Keratinocyte (primary cell): ENCODE measurements around the gene PPIL4.

Source experiments
- EZH2 ChIP-seq: IDR thresholded peaks from one replicate; pipeline ENCODE4 v1.6.1; 2012; ENCODE audit warnings: inconsistent platforms, mild to moderate bottlenecking, low read length, moderate library complexity
- TF ChIP-seq, protein P1 (sequence below), 3 experiments: IDR thresholded peaks in 1 of 3; conservative IDR thresholded peaks in 1 of 3; optimal IDR thresholded peaks in 1 of 3; 2 replicates in 2 of 3; 3 replicates in 1 of 3; pipeline versions ENCODE3 to v1.5.1; 2011; ENCODE audit warnings: low read length in 3 of 3, mild to moderate bottlenecking in 3 of 3, moderate library complexity in 2 of 3, control low read depth in 1 of 3, inconsistent platforms in 1 of 3; ENCODE audit not compliant: insufficient read depth in 2 of 3; ENCODE audit errors: extremely low read depth in 1 of 3

DNA sequence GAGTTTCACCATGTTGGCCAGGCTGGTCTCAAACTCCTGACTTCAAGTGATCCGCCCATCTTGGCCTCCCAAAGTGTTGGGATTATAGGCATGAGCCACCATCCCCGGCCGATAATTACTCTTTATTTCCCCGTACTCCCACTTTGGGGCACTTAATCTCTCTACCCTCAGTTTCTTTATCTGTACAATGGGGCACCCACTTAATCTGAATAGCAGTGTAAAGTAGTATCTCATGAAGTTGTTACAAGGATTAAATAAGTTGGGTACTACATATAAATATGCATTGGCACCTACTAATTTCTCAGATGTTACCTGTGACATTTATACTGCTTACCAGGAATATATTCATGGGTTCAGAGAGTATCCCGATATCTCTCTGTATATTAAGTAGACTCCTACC is 35.5 kb upstream of the PPIL4 start:
- TF ChIP-seq, protein P1, sequence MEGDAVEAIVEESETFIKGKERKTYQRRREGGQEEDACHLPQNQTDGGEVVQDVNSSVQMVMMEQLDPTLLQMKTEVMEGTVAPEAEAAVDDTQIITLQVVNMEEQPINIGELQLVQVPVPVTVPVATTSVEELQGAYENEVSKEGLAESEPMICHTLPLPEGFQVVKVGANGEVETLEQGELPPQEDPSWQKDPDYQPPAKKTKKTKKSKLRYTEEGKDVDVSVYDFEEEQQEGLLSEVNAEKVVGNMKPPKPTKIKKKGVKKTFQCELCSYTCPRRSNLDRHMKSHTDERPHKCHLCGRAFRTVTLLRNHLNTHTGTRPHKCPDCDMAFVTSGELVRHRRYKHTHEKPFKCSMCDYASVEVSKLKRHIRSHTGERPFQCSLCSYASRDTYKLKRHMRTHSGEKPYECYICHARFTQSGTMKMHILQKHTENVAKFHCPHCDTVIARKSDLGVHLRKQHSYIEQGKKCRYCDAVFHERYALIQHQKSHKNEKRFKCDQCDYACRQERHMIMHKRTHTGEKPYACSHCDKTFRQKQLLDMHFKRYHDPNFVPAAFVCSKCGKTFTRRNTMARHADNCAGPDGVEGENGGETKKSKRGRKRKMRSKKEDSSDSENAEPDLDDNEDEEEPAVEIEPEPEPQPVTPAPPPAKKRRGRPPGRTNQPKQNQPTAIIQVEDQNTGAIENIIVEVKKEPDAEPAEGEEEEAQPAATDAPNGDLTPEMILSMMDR (optimal IDR thresholded peaks at IDR 0.05 in 1 of 3, IDR thresholded peaks at IDR 0.05 in 1 of 3, conservative IDR thresholded peaks at IDR 0.05 in 1 of 3; ENCODE audit: extremely low read depth in 1 of 3, insufficient read depth in 2 of 3, low read length in 3 of 3), result no peak
- TF ChIP-seq EZH2, result no peak
